SK-MEL-5 (cell line): ENCODE measurements around the gene BCAS3. TPM values are rescaled to one million over a fixed set of nuclear protein-coding genes. Genes with fewer than 3 reads are reported as not detected.

Experiments
- DNase-seq: peaks from one replicate; pipeline ENCODE4 v3.0.0-alpha.2; 2016; ENCODE audit warnings: low read depth, low spot score
- in situ Hi-C: cut with HindIII; loops from 2 replicates; pipeline ENCODE4 v1.10.0; 2016; ENCODE audit warnings: low sequenced_read_pairs, high pct_unique_total_duplicates, low pct_unique_long_range_greater_than_20kb
- total RNA-seq: library from RNA; depleted of rRNA; stranded (reverse); fragments of >200 nt; shearing (Covaris generic); gene quantifications from 2 replicates; pipeline ENCODE4 v1.2.3, GENCODE V29; 2014

BCAS3 gene
- total RNA-seq, 1 experiment from 2014 or later = 31.6 TPM

GRCh38 chr17:61261001-61261637, 583.5 kb downstream of the BCAS3 start:
- no peak for DNase-seq
- in situ Hi-C loops = no loop called here

GRCh38 chr17:61265397-61265796, 587.7 kb downstream of the BCAS3 start:
- in situ Hi-C loops = no loop called here
- DNase-seq = no peak

GRCh38 chr17:61267847-61268246, 590.2 kb downstream of the BCAS3 start:
- in situ Hi-C loops = no loop called here
- DNase-seq = no peak

- in situ Hi-C loops = no loop called here
- DNase-seq = no peak
Measured at GRCh38 chr17:61275395-61275794, 597.7 kb downstream of the BCAS3 start.

- DNase-seq = no peak
- in situ Hi-C loops = no loop called here
Measured at GRCh38 chr17:61276806-61277205, 599.2 kb downstream of the BCAS3 start.

- no peak for DNase-seq
- in situ Hi-C loops = no loop called here
Measured at GRCh38 chr17:61279476-61280145, 602.0 kb downstream of the BCAS3 start.

- in situ Hi-C loops = no loop called here
Measured at GRCh38 chr17:61280338-61280737, 602.7 kb downstream of the BCAS3 start.

GRCh38 chr17:61280851-61281250, 603.2 kb downstream of the BCAS3 start:
- in situ Hi-C loops = no loop called here
- no peak for DNase-seq

More at GRCh38 chr17:61280338-61280737, 602.7 kb downstream of the BCAS3 start:
- DNase-seq = no peak

- in situ Hi-C loops = no loop called here
- no peak for DNase-seq
Measured at GRCh38 chr17:61282377-61282776, 604.7 kb downstream of the BCAS3 start.

- DNase-seq = no peak
- in situ Hi-C loops = no loop called here
Measured at GRCh38 chr17:61283043-61283442, 605.4 kb downstream of the BCAS3 start.

- in situ Hi-C loops = no loop called here
- no peak for DNase-seq
Measured at GRCh38 chr17:61284174-61284573, 606.5 kb downstream of the BCAS3 start.

GRCh38 chr17:61284746-61285145, 607.1 kb downstream of the BCAS3 start:
- in situ Hi-C loops = no loop called here
- DNase-seq = no peak

- in situ Hi-C loops = no loop called here
- DNase-seq = no peak
Measured at GRCh38 chr17:61285526-61286320, 608.1 kb downstream of the BCAS3 start.

GRCh38 chr17:61286449-61286848, 608.8 kb downstream of the BCAS3 start:
- in situ Hi-C loops = no loop called here
- DNase-seq = no peak

- in situ Hi-C loops = no loop called here
- DNase-seq = no peak
Measured at GRCh38 chr17:61289408-61290385, 612.0 kb downstream of the BCAS3 start.

- no peak for DNase-seq
- in situ Hi-C loops = no loop called here
Measured at GRCh38 chr17:61291451-61292285, 614.0 kb downstream of the BCAS3 start.

- in situ Hi-C loops = no loop called here
- DNase-seq = no peak
Measured at GRCh38 chr17:61294286-61294685, 616.6 kb downstream of the BCAS3 start.
